NCI-H146 treated with DMSO at 0.1 percent for 48 hours (cell line): Measurements from ENCODE around the gene MAPK10.
"Not testable (repeated sequence)": the region's sequence is repeated elsewhere in the genome, so short reads cannot be mapped to it uniquely, and the experiment has no call there.

ENCODE experiments used
- DNase-seq: peaks from one replicate; lab custom pipeline; 2025; ENCODE audit not compliant: unreplicated experiment; lab: John Stamatoyannopoulos, UW

MAPK10 gene

DNA sequence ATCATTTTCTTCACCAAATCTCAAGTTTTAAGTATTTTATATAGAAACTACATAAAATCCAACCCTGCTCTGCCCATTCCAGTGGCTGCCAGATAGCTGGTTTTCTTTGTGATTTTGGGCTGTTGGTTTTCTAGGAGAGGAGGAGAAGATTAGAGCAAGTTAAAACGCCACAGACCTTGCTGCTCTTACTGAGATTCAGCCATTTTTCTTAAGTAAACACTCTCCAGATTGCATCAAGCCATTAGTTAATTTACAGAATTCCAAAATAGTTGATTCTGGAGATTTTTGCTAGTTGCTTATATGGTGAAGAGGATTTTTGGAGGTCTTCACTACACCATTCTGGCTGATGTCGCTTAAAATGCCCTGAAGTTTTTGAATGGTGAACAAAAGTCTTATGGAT is 366.2 kb downstream of the MAPK10 start:
- no peak for DNase-seq

DNA sequence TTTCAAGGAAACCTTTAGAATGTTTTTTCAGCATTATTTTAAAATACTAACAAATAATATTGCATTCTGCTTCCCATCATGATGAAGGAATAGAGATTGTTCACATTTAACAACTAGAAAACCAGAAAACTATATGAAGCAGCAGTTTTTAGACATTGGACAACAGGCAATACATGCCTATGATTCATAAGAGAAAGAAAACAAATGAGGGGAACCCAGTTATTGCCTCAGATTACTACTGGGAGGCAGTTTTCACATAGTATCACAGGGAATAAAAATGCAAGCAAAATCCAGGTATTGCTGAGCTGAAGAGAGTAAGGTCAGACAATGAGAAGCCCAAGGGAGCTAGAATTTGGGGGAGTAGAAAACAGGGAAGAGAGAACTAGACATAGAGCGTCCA is 373.6 kb downstream of the MAPK10 start:
- DNase-seq, result no peak

GRCh38 chr4:85979276-85979675 is 380.6 kb downstream of the MAPK10 start:
- no peak for DNase-seq

GRCh38 chr4:85970535-85970934 is 389.3 kb downstream of the MAPK10 start:
- no peak for DNase-seq

GRCh38 chr4:85968945-85969819 is 390.7 kb downstream of the MAPK10 start:
- DNase-seq, result no peak

- DNase-seq, result no peak
Measured at GRCh38 chr4:85967872-85968271, 392.0 kb downstream of the MAPK10 start.

GRCh38 chr4:85966373-85966772 is 393.5 kb downstream of the MAPK10 start:
- no peak for DNase-seq

DNA sequence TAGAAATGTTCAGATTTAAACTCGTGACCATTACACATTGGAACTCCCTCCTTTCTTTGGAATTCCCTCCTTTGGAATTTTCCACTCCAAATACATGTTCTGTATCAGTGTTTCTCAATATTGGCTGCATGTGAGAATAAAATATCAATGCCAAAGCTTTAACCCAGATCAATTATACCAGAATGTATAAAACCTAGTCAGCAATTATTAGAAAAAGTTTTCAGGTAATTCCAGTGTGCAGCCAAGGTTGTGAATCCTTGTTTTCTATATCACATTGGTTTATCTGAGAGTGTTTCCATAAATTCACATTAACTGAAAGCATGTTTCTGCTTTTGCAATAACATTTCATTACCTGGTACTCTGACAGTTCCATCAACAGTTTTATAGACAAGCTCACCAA is 394.3 kb downstream of the MAPK10 start:
- DNase-seq, result no peak

GRCh38 chr4:85965017-85965416 is 394.8 kb downstream of the MAPK10 start:
- DNase-seq, result not testable (repeated sequence)

DNA sequence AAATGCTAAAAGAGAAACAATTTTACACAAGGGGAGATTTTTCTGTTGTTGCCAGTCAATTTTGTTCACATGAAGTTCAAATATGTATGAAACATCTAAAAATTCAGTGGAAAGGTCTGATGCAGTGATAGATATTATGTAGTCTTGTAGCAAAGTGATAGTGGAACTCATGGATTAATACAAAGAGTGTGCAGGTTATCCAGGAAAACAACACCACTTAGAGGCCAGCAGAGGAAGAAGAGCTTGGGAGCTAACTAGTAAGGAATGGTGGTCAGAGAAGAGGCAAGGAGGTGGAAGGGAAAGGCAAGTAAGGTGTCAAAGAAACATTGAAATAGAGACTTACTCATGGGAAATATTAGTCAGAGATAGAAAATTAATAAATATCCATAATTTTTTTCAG is 395.6 kb downstream of the MAPK10 start:
- DNase-seq, result no peak

- no peak for DNase-seq
Measured at GRCh38 chr4:85963231-85963630, 396.6 kb downstream of the MAPK10 start.

- no peak for DNase-seq
Measured at GRCh38 chr4:85961887-85962286, 398.0 kb downstream of the MAPK10 start.

GRCh38 chr4:85956293-85956945 is 403.4 kb downstream of the MAPK10 start:
- no peak for DNase-seq

- DNase-seq, result no peak
Measured at GRCh38 chr4:85955620-85956292, 404.1 kb downstream of the MAPK10 start.

DNA sequence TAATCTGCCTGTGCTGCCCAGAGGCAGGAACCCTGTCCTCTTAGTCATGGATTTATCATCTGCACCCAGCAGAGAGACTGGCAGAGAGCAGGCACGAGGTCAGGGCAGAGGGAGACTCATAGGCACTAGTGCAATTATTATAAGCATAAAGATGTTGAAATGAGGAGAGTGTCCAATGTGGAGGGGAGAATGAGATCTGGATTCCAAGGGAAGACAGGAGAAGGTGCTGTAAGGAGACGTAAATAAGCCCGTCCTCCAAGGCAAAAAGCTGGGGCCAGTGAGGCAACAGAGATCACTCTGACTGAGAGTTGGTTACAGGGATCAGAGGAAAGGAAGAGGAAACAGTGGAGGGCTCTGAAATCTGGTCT is 406.2 kb downstream of the MAPK10 start:
- no peak for DNase-seq

- DNase-seq, result no peak
Measured at GRCh38 chr4:85952972-85953650, 406.7 kb downstream of the MAPK10 start.

GRCh38 chr4:85952528-85952927 is 407.3 kb downstream of the MAPK10 start:
- DNase-seq, result no peak

DNA sequence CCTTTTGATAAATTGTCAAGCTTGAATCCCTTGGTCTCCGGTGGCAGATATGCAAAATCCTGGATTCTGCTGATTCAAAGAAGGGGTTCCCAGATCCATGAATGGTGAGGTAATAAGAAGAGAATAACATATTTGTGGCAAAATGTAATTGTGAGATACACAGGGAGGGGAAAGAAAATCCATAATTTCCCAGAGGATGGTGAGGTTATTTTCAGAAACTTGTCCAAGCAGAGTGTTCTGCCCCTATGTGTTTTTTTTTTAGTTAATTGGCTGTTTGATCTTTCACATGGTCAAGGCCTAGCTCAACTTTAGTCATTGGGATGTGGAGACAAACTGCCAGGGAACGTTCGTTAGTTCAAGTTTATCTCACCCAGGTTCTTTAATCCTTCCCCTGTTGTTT is 408.8 kb downstream of the MAPK10 start:
- DNase-seq, result no peak

DNA sequence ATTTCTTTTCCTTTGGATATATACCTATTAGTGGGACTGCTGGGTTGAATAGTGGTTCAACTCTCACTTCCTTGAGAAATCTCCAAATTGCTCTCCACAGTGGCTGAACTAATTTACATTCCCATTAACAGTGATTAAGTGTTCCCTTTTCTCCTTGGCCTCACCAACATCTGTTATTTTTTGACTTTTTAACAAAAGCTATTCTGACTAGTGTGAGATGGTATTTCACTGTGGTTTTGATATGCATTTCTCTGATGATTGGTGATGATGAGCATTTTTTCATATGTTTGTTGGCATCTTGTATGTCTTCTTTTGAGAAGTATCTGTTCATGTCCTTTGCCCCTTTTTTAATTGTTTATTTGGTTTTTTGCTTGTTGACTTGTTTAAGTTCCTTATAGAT is 413.0 kb downstream of the MAPK10 start:
- DNase-seq, result no peak

DNA sequence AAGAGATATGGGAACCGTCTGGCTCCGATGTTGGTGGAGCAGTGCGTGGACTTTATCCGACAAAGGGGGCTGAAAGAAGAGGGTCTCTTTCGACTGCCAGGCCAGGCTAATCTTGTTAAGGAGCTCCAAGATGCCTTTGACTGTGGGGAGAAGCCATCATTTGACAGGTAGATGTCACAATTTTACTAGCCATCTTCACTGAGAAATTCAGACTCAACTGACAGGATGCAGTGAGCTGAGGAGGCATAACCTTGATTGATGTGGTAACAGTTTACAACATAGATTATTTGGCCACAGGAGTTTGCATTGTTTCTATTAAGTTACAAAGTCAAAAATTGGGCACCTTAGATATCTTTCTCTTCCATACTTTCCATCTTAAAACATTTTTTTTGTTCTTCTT is 417.7 kb downstream of the MAPK10 start:
- no peak for DNase-seq

GRCh38 chr4:85940151-85940550 is 419.7 kb downstream of the MAPK10 start:
- DNase-seq, result no peak
